Colonic mucosa (tissue), 4 donors: Measurements from ENCODE around the gene SNAPC4. TPM values are rescaled to one million over a fixed set of nuclear protein-coding genes. Genes with fewer than 3 reads are reported as not detected.

Source experiments
- DNase-seq: peaks from one replicate; pipeline ENCODE4 v3.0.0-alpha.2; 2020
- H3K27ac ChIP-seq: fragments of 200-600 bp; one replicate; pipeline ENCODE4 v1.8.0; 2021
- H3K27me3 ChIP-seq: fragments of 200-600 bp; one replicate; pipeline ENCODE4 v1.8.0; 2021
- H3K36me3 ChIP-seq: fragments of 200-600 bp; one replicate; pipeline ENCODE4 v1.8.0; 2021
- H3K4me1 ChIP-seq: fragments of 200-600 bp; one replicate; pipeline ENCODE4 v1.8.0; 2021; ENCODE audit warnings: mild to moderate bottlenecking
- H3K4me3 ChIP-seq: fragments of 200-600 bp; one replicate; pipeline ENCODE4 v1.8.0; 2021
- H3K9ac ChIP-seq, 2 donors: one replicate each; pipeline ENCODE4 v1.7.0; 2013; ENCODE audit warnings: control low read depth in 2 of 2, low read depth in 2 of 2, low read length in 2 of 2
- H3K9me3 ChIP-seq: fragments of 200-600 bp; one replicate; pipeline ENCODE4 v1.8.0; 2021
- CTCF ChIP-seq: fragments of 200-600 bp; IDR thresholded peaks from one replicate; pipeline ENCODE4 v1.8.0; 2022; ENCODE audit warnings: antibody characterized with exemption, mild to moderate bottlenecking
- intact Hi-C: fragments of 100-400 bp; cut with DNase I; formaldehyde crosslinking; loops from one replicate; pipeline ENCODE4 v1.14.1; 2022
- total RNA-seq, 2 donors: library from RNA; stranded (reverse); fragmentation: NEBNext Ultra II Directional in 1 of 2; extraction: Animal tissue kit (Norgen Biotek cat#: 25700) in 1 of 2; gene quantifications; one replicate each; pipeline ENCODE4 v1.2.1, GENCODE V29; 2021
- donor health status: healthy.
- donor health status: DM: no; HTN: no; CAD: no.
- donor health status: DM: no; HTN: no; CAD: no.

The SNAPC4 gene
- total RNA-seq, 2 donors from 2014 or later, result 6.0 to 9.7 TPM

GRCh38 chr9:136395345-136396218 lies 4.4 kb downstream of the SNAPC4 start:
- H3K36me3 ChIP-seq, result peaks cover 6% of the 10 kb centered on the region
- H3K27ac ChIP-seq, result no peak overlapping the region
- intact Hi-C loops, result no loop called here
- no peak for DNase-seq
- no peak overlapping the region for H3K4me3 ChIP-seq
- H3K4me1 ChIP-seq, result peaks cover 15% of the 10 kb centered on the region
- no peaks in the 10 kb centered on the region for H3K9me3 ChIP-seq
- TF ChIP-seq CTCF, result no peak
- H3K27me3 ChIP-seq, result no peaks in the 10 kb centered on the region
- H3K9ac ChIP-seq, result no peak overlapping the region

DNA sequence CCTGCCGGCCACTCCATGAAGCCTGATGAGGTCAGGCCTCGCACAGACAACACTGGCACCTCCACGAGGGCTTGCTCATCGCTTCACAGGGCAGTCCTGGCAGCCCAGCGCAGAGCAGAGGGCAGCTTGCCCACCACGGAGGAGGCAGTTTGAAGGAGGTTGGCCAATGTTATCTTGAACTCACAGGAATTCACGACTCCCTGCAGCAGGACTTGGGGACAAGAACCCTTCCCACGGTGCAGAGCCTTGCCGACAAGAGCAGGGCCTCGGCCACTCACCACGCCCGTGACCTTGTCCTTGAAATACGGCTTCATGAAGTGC lies 5.0 kb downstream of the SNAPC4 start:
- no peak overlapping the region for H3K4me3 ChIP-seq
- H3K27me3 ChIP-seq, result no peaks in the 10 kb centered on the region
- peaks cover 6% of the 10 kb centered on the region for H3K36me3 ChIP-seq
- H3K9me3 ChIP-seq, result no peaks in the 10 kb centered on the region
- no peak overlapping the region for H3K27ac ChIP-seq
- H3K4me1 ChIP-seq, result peaks cover 12% of the 10 kb centered on the region
- no peak for TF ChIP-seq CTCF
- intact Hi-C loops, result no loop called here
- H3K9ac ChIP-seq, result no peak overlapping the region
- no peak for DNase-seq

DNA sequence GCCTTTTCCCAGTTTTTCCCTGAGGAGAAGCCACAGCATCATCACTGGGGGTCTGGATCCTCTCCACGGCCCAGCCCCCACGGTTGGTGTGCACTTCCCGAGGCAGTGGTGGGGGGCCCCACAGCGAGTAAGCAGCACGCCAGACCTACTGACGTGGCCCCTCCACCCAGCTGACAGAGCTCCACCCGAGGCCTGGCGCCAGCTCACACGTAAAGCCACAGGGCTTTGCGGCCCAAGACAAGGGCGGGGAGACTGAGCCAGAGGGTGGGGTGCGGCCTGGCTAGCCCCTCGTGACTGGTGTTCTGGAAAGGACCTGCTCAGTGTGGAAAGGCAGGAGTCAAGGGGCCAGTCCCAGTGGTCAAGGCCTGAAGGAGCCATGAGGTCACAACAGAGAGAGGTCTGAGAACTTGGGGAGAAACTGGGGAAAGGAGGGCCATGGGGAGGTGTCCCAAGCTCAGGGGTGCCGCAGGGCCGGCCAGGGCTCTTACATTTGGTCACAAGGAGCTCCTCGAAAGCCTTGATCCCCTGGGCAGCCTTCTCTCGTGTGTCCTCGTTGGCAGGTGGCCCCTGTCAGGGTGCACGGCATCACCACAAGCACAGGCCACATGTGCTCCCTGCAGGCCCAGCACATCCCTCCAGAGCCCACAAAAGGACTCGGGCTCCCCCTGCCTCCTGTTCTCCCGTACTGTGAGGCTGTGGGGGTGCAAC lies 5.5 kb downstream of the SNAPC4 start:
- TF ChIP-seq CTCF, result no peak
- no peak for DNase-seq
- no peak overlapping the region for H3K27ac ChIP-seq
- no peaks in the 10 kb centered on the region for H3K9me3 ChIP-seq
- no peak overlapping the region for H3K4me3 ChIP-seq
- intact Hi-C loops, result no loop called here
- H3K9ac ChIP-seq, result no peak overlapping the region
- no peaks in the 10 kb centered on the region for H3K27me3 ChIP-seq
- peaks cover 12% of the 10 kb centered on the region for H3K4me1 ChIP-seq
- peaks cover 6% of the 10 kb centered on the region for H3K36me3 ChIP-seq

GRCh38 chr9:136393531-136393930 lies 6.4 kb downstream of the SNAPC4 start:
- Histone ChIP-seq H3K4me3 (no peak overlapping the region), H3K36me3 (peaks cover 6% of the 10 kb centered on the region), H3K4me1 (peaks cover 12% of the 10 kb centered on the region), H3K27ac (no peak overlapping the region), H3K9ac (no peak overlapping the region), H3K27me3 (no peaks in the 10 kb centered on the region), H3K9me3 (no peaks in the 10 kb centered on the region)
- intact Hi-C loops, result no loop called here
- no peak for DNase-seq
- TF ChIP-seq CTCF, result no peak

DNA sequence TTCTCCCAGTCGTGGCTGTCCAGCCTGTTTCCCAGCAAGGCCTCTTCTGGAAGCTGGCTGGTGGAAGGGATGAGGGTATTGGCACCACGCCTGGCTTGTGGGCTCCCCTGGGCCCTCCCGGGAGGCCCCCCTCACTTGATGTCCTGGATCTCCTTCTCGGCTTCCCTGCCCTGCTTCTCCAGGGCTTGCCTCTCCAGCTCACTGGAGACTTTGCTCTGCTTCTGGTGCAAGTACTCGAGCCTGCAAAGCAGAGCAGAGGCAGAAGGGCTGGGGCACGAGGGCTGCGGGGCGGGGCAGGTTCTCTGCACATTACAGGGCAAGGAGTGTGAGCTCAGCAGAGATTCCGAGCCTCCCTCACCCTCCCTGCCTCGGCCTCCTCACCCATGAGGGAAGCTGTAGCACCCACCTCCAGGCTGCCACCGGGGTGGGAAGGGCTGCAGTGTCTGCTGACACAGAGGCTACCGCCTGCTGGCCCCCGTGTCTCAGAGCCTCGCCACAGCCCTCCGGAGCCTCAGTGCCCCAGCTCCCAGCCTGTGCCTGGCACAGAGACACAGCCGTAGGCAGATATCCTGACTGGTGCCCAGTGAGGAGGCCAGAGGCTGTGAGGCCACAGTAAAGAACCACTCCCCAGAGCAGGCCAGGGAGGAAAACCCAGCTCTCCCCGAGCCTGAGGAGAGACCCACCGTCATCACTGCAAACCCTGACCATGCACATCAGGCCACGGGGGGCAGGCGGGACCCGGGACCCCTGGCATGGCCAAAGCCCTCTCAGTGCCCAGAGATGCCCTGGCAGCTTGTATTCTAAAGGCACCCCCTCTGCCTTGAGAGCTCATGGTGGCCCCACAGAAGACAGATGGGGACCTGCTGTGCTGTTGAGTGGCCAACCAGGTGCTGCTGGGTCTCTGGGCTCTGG lies 7.2 kb downstream of the SNAPC4 start:
- no peak for DNase-seq

More for the DNA sequence above, 7.2 kb downstream of the SNAPC4 start:
- intact Hi-C loops, result no loop called here
- no peak overlapping the region for H3K4me3 ChIP-seq
- H3K36me3 ChIP-seq, result peaks cover 6% of the 10 kb centered on the region
- no peak overlapping the region for H3K27ac ChIP-seq
- peaks cover 12% of the 10 kb centered on the region for H3K4me1 ChIP-seq
- H3K27me3 ChIP-seq, result no peaks in the 10 kb centered on the region
- no peak overlapping the region for H3K9ac ChIP-seq
- TF ChIP-seq CTCF, result no peak
- H3K9me3 ChIP-seq, result no peaks in the 10 kb centered on the region
